Loucy (cell line): ENCODE data around the gene NBPF3.

Source experiments
- CTCF ChIP-seq: fragments of 200-600 bp; sonication (generic); conservative IDR thresholded peaks from 2 replicates; pipeline ENCODE4 v1.5.1; 2014; ENCODE audit warnings: mild to moderate bottlenecking, antibody characterized with exemption, low read length
- EZH2phosphoT487 ChIP-seq: fragments of 200-600 bp; IDR thresholded peaks from 2 replicates; pipeline ENCODE4 v1.6.1; 2018; ENCODE audit warnings: antibody characterized with exemption, mild to moderate bottlenecking, moderate library complexity, borderline replicate concordance

- TF ChIP-seq CTCF: no peak
- TF ChIP-seq EZH2phosphoT487: no peak
These were observed 54.3 kb downstream of the NBPF3 start for GRCh38 chr1:21494196-21494595.
